Measurements from ENCODE around the gene VTI1A. TPM values are rescaled to one million over a fixed set of nuclear protein-coding genes. Genes with fewer than 3 reads are reported as not detected.

Gene VTI1A
- total and polyA plus RNA-seq, 2 of the 8 experiments (the other 6 are each of a cell fraction or from before 2014, with no cell fraction given) = 6.0 to 20.0 TPM

DNA sequence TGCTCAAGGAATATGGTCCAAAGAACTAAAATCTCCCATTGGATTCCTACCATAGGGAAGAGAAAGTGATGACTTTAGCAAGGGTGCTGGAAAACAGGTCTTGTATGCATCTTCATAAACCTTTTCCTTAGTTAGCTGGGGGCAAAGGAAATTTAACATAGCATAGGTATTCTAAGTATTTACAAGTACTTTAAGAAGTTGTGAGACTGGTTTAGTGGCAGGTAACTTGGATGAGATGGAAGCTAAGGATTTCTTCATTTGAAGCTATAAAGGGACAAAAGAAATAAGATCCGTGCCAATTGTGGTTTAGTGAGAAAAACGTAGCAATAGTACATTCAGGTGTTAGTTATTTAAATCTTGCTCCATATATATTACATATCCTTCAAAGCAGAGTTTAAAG lies 319.6 kb downstream of the VTI1A start:
- H3K4me2 ChIP-seq (ENCODE audit: insufficient read depth in 1 of 2, low read depth in 2 of 2, low read length in 2 of 2) = no peak overlapping the region
- no peak overlapping the region for H2BK15ac ChIP-seq (ENCODE audit: low read length)
- no peak overlapping the region for H3K23ac ChIP-seq (ENCODE audit: insufficient read length)
- H2AK5ac ChIP-seq (ENCODE audit: low read depth, low read length) = no peak overlapping the region
- H2AFZ ChIP-seq (ENCODE audit: low read length) = no peak overlapping the region
- no peak overlapping the region for H4K8ac ChIP-seq (ENCODE audit: extremely low read depth, insufficient read depth, low read length)
- H3K79me2 ChIP-seq (ENCODE audit: control insufficient read depth in 1 of 2, insufficient read depth in 2 of 2, low read length in 2 of 2) = no peaks in the 10 kb centered on the region
- H3K9me3 ChIP-seq (ENCODE audit: insufficient read depth in 2 of 2, low read depth in 1 of 2, low read length in 1 of 2) = no peaks in the 10 kb centered on the region
- H3K4me1 ChIP-seq (replicated peaks in 1 of 4; ENCODE audit: control insufficient read depth in 3 of 4, insufficient read depth in 4 of 4, low read length in 3 of 4) = peaks cover 0 to 9% (median 6%) of the 10 kb centered on the region in 4 experiments; a peak in 5 of 7 replicates
- H3K14ac ChIP-seq (ENCODE audit: insufficient read length) = no peak overlapping the region
- no peaks in the 10 kb centered on the region for H3K27me3 ChIP-seq (replicated peaks in 1 of 4; ENCODE audit: control insufficient read depth in 3 of 4, extremely low read depth in 1 of 4, insufficient read depth in 3 of 4, low read length in 3 of 4)
- no peak overlapping the region for H3K4ac ChIP-seq (replicated peaks; ENCODE audit: insufficient read length, low read depth, low read length)
- no peaks in the 10 kb centered on the region for H3K79me1 ChIP-seq (ENCODE audit: low read depth, low read length)
- no peak for TF ChIP-seq TAF1 (IDR thresholded peaks at IDR 0.05; ENCODE audit: low read depth, low read length)
- H2BK20ac ChIP-seq (ENCODE audit: low read length) = no peak overlapping the region
- no peak overlapping the region for H4K5ac ChIP-seq (ENCODE audit: insufficient read length, low read depth, low read length)
- H3K4me3 ChIP-seq (ENCODE audit: extremely low read depth in 1 of 4, insufficient read depth in 2 of 4, low read depth in 3 of 4, low read length in 4 of 4) = no peak overlapping the region
- H4K20me1 ChIP-seq (replicated peaks in 1 of 2; ENCODE audit: control insufficient read depth in 1 of 2, insufficient read depth in 2 of 2, low read length in 2 of 2) = no peaks in the 10 kb centered on the region
- no peak overlapping the region for H3K27ac ChIP-seq (ENCODE audit: low read depth, low read length)
- DNase-seq (ENCODE audit: low read depth in 1 of 2, low spot score in 2 of 2) (no peak), FAIRE-seq (no peak)
- no peaks in the 10 kb centered on the region; the same call in 1 of the 2 replicates for H3K23me2 ChIP-seq (ENCODE audit: low read depth, low read length)
- 84% methylated on average over 2 of the region's 2 CpGs; no CpG with 5 or more reads in 1 of the 2 experiments for WGBS, 2 experiments (ENCODE audit: extremely low coverage in 1 of 2, insufficient coverage in 1 of 2, insufficient read length in 1 of 2, insufficient replicate concordance in 2 of 2, low coverage in 1 of 2, low lambda C conversion rate in 2 of 2, missing lambda C conversion rate in 1 of 2)
- no peak overlapping the region for H3K56ac ChIP-seq (replicated peaks; ENCODE audit: insufficient read length, low read depth, low read length)
- no peak overlapping the region for H2BK12ac ChIP-seq (ENCODE audit: low read depth, low read length)
- CTCF ChIA-PET (ENCODE audit: partially characterized antibody) = interaction anchor here (0.8 to 1.0 kb wide), 3 partner anchors 12 to 56 kb away, joined by 3 to 5 read pairs (median 3); no protein-coding TSS in a partner anchor
- POLR2A ChIA-PET (ENCODE audit: partially characterized antibody) = interaction anchor here (0.8 to 1.2 kb wide), 2 partner anchors 15 to 25 kb away, joined by 3 read pairs; no protein-coding TSS in a partner anchor
- H2BK5ac ChIP-seq (ENCODE audit: low read depth, low read length) = no peak overlapping the region
- H4K91ac ChIP-seq (replicated peaks; ENCODE audit: insufficient read length, low read length) = no peak overlapping the region
- H3K36me3 ChIP-seq (ENCODE audit: control insufficient read depth in 2 of 4, insufficient read depth in 4 of 4, low read length in 3 of 4) = no peaks in the 10 kb centered on the region
- no peak overlapping the region for H2BK120ac ChIP-seq (replicated peaks; ENCODE audit: low read depth, low read length)
- H3K9ac ChIP-seq (replicated peaks in 1 of 4; ENCODE audit: extremely low read depth in 1 of 4, low read depth in 3 of 4, low read length in 3 of 4) = no peak overlapping the region
- no peak overlapping the region for H3K18ac ChIP-seq (ENCODE audit: extremely low read depth, low read length)
